NCI-H128 (cell line): ENCODE results near the gene FOXN1.
A peak's percentile ranks its signal among the peaks of the same experiment; 100 is the strongest.
"Not testable (repeated sequence)": the region's sequence is repeated elsewhere in the genome, so short reads cannot be mapped to it uniquely, and the experiment has no call there.

Experiments
- DNase-seq: peaks from one replicate; lab custom pipeline; 2025; ENCODE audit not compliant: unreplicated experiment; lab: John Stamatoyannopoulos, UW

The FOXN1 gene

DNA sequence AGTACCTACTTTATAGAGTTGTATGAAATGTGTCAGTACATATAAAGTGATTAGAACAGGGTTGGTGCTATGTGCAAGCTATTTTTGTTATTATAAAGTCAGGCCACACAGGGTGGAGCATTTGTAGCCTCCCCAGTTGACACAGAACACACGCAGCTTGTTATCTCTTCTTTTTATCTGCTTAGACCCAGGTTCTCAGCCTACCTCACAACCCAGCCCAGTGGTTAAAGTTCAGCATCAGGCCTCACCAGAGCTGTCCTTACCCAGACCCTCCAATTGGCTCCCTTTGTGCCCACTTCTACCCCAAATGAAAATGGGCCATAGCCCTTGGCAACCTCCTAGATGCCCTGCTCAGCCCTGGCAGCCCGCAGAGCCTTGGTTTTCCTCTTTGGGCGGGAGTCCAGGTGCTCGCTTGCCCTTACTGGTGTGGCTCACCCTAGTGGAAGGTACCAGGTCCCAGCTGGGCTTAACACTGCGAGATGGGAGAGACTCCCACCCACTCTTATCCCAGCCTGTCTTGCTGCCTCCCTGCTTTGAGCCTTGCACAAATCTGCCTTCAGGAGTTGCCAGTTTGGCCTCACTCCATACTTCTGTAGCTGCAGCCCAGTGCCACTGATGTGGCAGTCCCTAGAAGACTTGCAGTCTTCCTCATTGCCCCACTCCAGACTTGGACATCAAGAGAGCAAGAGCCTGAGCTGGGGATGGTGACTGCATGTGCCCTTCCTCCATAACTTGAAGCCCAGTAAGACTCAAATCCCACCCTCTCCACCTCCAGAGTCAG lies 66.3 kb downstream of the FOXN1 start:
- DNase-seq: no peak

GRCh38 chr17:28573040-28573380 lies 66.9 kb downstream of the FOXN1 start:
- no peak for DNase-seq

GRCh38 chr17:28573521-28573920 lies 67.4 kb downstream of the FOXN1 start:
- no peak for DNase-seq

DNA sequence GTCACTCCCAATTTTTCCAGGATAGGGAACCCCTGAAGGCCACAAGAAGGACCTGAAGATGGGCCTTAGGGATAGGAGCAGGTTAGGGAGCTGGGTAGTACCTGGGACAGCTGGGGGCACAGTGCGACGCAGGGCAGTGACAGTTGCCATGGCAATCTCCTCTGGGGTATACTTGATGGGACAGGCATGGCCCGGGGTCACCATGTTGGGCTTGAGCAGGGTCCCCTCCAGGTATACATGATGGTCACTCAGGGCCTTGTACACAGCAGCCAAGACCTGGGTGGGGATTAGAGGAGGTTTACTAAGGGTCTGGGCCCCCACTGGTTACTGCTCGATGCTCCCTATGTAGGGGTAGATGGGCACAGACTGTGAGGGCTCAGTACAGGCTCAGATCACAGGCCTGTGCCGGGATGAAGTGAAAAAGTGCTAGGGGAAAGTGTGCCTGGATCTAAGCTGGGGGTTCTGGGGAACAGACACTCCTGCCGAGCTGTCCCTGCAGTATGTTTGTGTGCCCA lies 67.9 kb downstream of the FOXN1 start:
- no peak for DNase-seq

GRCh38 chr17:28574526-28574925 lies 68.4 kb downstream of the FOXN1 start:
- DNase-seq: no peak

- DNase-seq: no peak
These were observed 69.1 kb downstream of the FOXN1 start for GRCh38 chr17:28575126-28575795.

DNA sequence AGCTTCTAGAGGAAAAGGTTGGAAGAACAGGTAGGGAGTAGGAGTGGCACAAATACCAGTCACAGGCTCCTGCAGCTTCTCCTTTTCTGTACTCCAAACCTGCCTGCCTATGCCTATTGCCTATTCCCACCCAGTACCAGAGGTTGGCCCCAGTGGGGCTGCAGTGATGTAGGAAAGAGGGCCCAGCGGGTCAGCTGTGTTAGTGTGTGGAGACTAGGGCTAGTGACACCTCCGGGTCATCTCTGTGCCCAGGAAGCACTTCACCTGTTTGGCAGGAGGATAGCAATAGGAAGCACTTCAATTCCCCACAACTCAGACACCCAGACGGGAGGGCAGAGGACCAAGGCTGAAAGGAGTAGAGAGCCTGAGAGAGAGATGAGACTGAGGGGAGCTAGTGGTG lies 69.9 kb downstream of the FOXN1 start:
- not testable (repeated sequence) for DNase-seq

- DNase-seq: peak; percentile 90
These were observed 70.8 kb downstream of the FOXN1 start, which contains the start of gene ALDOC for GRCh38 chr17:28576758-28577465. Gene ALDOC (minus strand): TSS chr17:28576895. CDS start chr17:28575532, 1,363 bp downstream.

- DNase-seq: no peak
These were observed 71.3 kb downstream of the FOXN1 start for GRCh38 chr17:28577466-28577824.

- no peak for DNase-seq
These were observed 72.4 kb downstream of the FOXN1 start for GRCh38 chr17:28578246-28579195.

DNA sequence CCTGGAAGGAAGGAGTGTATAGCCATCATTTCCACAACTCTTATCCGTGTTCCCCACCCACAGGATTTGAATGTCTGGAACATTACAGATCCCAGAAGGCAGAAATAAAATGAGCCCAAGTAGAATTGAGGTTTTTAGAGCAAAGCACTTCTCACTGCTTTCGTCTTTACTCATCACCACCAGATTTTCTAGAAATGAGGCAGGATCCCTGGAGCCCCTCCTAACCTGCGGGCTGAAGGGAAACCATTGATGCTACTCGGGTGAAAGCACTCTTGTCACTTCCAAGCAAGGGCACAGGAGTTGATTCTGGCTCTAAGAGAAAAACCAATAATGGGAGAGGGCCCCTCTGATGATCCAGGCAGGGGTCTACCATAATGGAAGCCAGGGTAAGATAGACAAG lies 73.4 kb downstream of the FOXN1 start:
- no peak for DNase-seq

GRCh38 chr17:28580959-28581358 lies 74.8 kb downstream of the FOXN1 start:
- no peak for DNase-seq

GRCh38 chr17:28582513-28582912 lies 76.4 kb downstream of the FOXN1 start:
- DNase-seq: no peak

GRCh38 chr17:28584434-28584833 lies 78.3 kb downstream of the FOXN1 start:
- no peak for DNase-seq

DNA sequence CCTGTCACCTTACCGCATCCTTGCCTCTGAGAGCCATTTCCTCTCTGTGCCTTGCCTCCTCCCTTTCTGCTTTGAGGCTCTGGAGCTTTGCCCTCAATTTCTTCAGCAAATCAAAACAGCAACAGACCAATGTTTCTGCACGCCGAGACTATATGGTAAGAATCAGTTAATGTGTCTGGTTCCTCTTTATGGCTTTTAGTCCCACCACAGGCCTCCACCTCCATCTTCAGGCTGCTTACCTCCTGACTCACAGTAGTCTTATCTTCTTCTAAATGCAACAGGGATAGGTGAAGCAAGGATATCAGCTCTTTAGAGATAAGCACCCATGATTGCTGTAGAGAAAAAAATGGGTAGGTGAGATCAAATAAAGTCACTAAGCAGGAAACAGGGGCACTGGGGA lies 79.7 kb downstream of the FOXN1 start:
- DNase-seq: no peak
